Activated CD4-positive, alpha-beta T cell treated with anti-CD3 and anti-CD28 coated beads for 4 hours (primary cell): Measurements from ENCODE around the gene TRIM58.

ENCODE experiments used
- DNase-seq, 2 donors: peaks; one replicate each; pipeline ENCODE4 v3.0.0-alpha.2; 2020

TRIM58 gene

DNA sequence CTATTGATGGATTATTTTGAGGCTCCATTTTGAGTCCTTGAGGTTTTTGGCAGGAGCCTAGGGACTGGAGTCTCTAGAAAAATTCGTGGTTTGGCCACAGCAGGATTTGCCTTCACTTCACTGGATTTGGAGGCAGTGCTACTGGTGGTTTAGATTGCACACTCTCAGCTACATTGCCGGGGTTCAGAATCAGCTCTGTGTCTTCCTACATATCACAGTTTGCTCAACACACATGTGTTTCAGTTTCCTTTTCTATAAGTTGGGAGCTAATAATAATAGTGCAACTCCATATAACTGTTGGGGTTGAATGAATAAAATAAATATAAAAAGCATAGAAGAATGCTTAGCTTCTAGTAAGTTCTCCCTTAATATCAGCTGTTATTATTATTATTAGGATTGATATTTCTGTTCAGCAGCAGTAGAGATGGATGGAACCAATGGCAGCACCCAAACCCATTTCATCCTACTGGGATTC is 38.2 kb downstream of the TRIM58 start, which contains the start of gene OR2W3:
TSS of gene OR2W3 (plus strand) at position 425 of the 475 bp plus-strand sequence. CDS start at position 425, 0 bp downstream.
- no peak for DNase-seq

DNA sequence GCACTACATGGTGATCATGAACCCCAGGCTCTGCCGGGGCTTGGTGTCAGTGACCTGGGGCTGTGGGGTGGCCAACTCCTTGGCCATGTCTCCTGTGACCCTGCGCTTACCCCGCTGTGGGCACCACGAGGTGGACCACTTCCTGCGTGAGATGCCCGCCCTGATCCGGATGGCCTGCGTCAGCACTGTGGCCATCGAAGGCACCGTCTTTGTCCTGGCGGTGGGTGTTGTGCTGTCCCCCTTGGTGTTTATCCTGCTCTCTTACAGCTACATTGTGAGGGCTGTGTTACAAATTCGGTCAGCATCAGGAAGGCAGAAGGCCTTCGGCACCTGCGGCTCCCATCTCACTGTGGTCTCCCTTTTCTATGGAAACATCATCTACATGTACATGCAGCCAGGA is 39.0 kb downstream of the TRIM58 start:
- no peak for DNase-seq

- no peak for DNase-seq
Measured at GRCh38 chr1:247904122-247904521, 47.1 kb downstream of the TRIM58 start.

DNA sequence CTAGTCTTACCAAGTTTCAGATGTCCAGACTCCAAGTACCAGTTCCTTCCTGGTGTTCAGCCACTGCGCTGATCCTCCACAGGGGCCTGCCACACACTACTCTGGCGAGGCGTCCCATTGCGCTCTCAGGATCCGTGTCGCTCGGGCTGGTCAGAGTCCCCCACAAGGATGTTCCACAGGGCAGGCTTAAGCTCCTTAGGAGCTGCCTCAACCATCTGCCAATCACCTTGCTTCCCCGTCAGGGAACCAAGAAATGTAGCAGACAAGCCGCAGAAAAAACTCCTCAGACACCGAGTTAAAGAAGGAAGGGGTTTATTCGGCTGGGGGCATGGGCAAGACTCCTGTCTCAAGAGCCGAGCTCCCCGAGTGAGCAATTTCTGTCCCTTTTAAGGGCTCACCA is 48.2 kb downstream of the TRIM58 start:
- no peak for DNase-seq

- no peak for DNase-seq
Measured at GRCh38 chr1:247905910-247906503, 49.0 kb downstream of the TRIM58 start.

DNA sequence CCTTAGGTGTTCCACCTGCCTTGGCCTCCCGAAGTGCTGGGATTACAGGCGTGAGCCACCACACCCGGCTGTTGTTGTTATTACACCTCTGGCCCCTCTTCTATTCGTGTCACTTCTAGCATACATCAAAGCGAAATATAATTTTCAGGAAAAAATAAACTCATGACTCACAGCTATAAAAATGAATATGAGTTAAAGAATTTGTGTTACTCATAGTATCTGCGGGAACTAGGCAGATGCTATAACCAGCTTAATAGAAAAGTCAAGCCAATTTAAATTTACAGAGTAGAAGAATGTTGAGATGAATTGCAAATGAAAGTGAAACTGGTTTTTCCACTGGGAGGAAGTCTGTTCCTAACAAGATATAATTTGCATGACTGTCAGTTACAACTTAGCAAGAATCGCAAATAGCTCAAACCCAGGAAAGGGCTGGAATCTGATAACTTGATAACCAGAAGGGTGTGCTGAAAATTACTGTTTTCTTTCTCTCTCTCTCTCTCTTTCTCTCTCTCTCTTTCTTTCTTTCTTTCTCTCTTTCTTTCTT is 49.6 kb downstream of the TRIM58 start:
- no peak for DNase-seq

- no peak for DNase-seq
Measured at GRCh38 chr1:247908766-247909165, 51.8 kb downstream of the TRIM58 start.

DNA sequence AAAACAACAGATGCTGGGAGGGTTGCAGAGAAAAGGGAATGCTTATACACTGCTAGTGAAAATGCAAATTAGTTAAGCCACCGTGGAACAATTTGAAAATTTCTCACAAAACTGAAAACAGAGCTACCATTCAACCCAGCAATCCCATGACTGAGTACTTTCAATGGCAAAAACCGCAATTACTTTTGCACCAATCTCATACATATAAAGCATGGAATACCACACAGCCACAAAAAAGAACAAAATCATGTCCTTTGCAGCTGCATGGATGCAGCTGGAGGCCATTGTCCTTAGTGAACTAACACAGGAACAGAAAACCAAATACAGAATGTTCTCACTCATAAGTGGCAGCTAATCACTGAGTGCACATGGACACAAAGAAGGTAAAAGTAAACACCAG is 56.8 kb downstream of the TRIM58 start:
- DNase-seq, result no peak

DNA sequence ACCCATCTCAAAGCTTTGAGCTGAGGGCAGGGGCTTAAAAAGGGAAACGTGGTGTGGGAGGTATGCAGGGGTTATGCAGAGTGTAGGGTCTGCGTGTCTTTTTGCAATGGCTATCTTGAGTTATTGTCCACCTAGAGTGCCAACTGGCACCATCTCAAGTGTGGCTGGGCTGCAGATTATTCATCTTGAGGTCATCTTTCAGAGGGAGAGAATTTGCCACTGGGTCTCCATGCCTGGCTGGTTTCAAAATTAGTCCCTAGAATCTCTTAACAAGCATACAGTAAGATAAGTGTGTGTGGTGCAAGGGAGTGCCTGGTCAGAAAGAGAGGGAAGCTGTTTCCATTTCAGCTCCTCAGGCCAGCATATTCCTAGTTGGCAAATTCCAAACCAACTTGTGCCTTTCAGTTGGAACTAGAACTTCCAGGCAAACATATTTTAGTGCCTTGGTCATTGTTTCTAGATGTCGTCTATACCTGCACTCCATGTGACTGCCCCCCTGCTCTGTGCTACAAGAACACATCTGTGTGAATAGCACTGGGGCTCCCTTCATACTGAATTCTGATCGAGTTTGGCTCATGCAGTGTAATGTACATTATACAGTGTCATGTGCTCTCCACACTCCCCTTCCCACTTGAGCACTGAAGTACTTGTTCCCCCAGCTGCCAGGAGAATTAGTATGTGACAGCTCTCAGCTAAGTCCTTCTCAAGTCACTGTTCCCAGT is 58.1 kb downstream of the TRIM58 start:
- DNase-seq, result no peak

GRCh38 chr1:247919952-247920351 is 63.0 kb downstream of the TRIM58 start, which contains the start of gene OR2T8:
Gene OR2T8, plus strand, starts transcription at chr1:247920252. Its CDS starts 766 bp downstream, at chr1:247921018.
- no peak for DNase-seq

GRCh38 chr1:247923941-247924340 is 67.0 kb downstream of the TRIM58 start:
- DNase-seq, result no peak

GRCh38 chr1:247924868-247925267 is 67.9 kb downstream of the TRIM58 start, which contains the start of gene OR2AJ1:
Gene OR2AJ1, plus strand, starts transcription at chr1:247924889. Its CDS starts 8,880 bp downstream, at chr1:247933769.
- no peak for DNase-seq
